GM08714 (cell line): ENCODE measurements around the gene PLK1.
A peak's percentile ranks its signal among the peaks of the same experiment; 100 is the strongest.

Experiments used
- H3K4me3 ChIP-seq: fragments of 200-500 bp; sonication (Bioruptor generic); 2 replicates; pipeline ENCODE4 v1.5.1; 2014; ENCODE audit warnings: mild to moderate bottlenecking, low read length, inconsistent platforms
- ZNF274 ChIP-seq: IDR thresholded peaks from 2 replicates; pipeline ENCODE4 v1.6.1; 2012; ENCODE audit warnings: mild to moderate bottlenecking, low read depth, low read length

Gene PLK1

DNA sequence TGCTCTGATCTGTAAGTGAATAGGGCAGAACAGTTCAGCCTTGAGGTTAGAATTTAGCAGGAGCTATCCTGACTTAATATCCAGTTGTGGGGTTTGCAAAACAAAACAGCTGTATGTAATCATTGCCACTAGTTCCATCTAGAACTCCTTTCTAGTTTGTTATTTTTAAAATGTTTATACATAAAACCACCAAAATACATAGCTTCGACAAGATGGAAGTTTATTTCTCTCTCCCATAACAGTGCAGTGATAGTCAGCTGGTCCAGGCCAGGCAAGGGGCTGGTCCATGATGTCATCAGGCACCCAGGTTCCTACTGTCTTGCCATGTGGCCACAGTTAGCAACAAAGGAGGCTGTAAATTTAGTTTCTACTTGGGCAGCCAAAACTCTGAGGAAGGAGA lies 10.5 kb upstream of the PLK1 start:
- H3K4me3 ChIP-seq, result no peak overlapping the region
- TF ChIP-seq ZNF274, result no peak

DNA sequence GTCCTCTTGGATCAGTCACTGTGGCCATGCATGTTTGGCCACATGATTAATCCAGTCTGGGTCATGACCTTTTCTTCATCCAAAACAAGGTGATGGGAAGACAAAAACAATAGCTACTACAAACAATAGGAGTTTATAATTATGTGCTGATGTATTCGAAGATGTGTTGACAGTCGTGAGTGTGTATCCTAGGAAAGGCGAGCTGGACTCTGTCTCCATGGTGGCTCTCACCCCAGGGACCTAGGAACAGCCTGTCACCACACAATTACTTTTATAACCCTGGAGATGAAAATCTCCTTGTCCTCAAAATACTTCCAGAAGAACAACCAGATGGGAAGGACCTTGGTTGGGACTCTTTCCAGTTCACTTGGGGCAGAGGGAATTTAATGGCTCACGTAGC lies 9.8 kb upstream of the PLK1 start:
- H3K4me3 ChIP-seq, result no peak overlapping the region
- TF ChIP-seq ZNF274, result no peak

DNA sequence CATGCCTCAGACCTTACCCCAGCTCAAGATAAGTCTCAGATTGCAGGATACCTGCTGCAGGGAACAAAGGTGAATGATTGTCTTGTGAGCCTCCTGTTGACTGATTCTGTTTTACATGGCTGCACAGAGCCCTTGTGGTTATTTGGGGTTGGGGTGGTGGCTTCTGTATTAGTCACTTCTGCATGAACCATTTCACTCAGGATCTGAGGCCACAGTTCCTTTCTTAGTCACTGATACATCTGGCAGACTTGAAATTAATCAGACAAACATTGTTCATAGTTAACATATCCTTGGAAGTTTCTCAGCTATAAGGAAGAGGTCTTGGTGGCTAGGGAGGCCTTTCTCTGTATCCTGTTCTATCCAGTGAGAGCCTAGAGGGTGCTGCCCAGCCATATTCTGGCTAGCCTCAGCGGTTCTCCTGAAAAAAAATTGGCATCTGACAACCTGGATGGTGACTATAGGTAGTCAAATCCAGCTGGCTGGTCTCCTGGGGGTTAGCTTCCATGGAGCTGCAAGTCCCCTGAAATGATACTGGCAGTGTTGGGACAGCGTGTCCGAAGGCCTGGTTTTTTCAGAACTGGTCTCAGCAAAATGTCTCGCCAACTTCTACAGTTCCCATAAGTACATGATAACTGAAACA lies 8.4 kb upstream of the PLK1 start:
- TF ChIP-seq ZNF274, result no peak
- H3K4me3 ChIP-seq, result no peak overlapping the region; the same call in 1 of the 2 replicates

DNA sequence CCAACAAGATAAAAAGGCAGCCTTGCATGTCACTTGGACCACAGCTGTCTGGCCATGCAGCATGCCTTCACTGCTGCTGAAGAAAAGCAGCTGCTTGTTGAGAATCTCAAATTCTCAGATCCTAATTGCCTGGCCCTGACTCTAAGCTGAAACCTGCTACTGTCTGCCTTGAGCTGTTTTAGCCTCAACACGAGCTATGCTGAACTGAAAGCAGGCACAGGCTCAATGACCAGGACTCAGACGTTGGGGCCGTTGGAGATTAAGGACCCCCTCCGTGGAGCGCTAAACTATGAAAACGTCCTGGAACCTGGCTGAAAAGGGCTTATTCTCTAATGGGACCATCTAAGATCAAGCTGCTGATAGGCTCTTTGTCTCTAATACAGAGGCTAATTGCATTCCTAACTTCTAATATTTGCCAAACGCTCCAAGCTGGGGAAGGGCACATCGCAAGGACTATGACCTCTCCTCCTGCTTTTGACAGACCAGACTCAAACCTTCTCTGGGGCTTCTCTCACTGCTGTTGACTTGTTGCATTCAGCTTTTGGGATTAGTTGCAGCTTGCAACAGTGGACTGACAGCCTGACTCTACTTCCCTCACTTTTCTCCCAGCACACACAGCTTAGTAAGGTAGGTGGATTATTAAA lies 4.6 kb upstream of the PLK1 start:
- no peak for TF ChIP-seq ZNF274
- H3K4me3 ChIP-seq, result no peak overlapping the region

DNA sequence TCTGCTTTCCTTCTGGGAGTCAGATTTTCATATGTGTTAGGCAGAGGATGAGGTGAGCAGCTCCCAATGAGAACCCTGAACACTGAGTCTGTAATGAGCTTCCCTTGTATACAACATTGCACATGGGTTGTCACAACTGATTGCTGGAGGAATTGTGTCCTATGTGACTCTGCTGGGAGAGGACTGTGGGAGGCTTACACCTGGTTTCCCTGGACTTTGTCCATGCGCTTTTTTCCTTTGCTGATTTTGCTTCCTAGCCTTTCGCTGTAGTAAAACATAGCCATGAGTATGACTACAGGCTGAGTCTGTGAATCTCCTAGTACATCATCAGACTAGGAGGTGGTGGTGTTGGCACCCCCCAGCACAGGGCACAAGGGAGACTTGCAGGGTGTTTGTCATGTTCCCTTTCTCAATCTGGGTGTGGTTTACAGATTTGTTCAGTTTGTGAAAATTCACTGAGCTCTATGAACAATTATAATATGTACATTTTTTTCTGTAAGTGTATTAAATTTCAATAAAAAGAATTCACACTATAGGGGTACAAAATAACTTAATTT lies 1.7 kb upstream of the PLK1 start:
- no peak overlapping the region for H3K4me3 ChIP-seq
- TF ChIP-seq ZNF274, result no peak

DNA sequence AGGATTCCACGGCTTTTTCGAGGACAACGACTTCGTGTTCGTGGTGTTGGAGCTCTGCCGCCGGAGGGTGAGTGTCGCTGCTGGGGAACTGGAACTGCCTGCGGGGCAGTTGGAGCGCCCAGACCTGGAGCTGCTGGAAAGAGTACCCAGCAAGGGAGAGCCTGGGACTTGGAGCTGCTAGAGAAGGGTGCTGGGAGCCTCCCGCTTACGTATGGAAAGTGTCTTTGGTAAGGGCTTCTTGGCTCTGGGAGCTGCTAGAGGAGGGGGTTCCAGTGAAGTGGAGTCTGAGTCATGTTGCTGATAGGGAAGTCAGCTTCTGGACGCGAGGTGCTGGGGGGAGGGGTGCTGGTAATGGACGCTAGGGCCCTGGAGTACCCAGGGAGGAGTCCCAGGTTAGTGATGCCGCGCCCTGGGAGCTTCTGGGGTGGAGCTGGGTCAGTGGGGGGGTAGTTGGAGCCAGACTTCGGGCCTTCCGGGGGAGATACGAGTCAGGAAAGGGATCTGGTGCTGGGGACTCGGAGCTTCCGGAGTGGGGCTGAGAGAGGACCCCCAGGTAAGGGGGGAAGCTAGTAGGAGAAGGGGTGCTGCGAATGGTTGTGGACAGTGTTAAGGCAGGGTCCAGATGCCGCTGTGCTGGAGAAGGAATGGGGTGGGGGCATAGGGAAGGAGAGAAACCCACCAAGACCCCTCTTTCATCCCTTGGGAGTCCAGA lies 741 bp downstream of the PLK1 start:
- no peak for TF ChIP-seq ZNF274
- H3K4me3 ChIP-seq, result peak overlapping the region; percentile 74

DNA sequence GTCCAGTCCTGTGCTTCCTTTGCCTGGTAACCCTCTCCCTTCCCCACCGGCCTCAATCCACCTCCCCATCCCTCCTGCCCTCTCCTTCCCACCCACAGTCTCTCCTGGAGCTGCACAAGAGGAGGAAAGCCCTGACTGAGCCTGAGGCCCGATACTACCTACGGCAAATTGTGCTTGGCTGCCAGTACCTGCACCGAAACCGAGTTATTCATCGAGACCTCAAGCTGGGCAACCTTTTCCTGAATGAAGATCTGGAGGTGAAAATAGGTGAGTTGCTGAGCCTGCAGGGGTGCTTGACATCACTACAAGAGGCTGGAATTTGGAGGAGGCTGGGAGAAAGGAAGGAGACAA lies 1.3 kb downstream of the PLK1 start:
- H3K4me3 ChIP-seq, result peak overlapping the region; percentile 74
- TF ChIP-seq ZNF274, result no peak

DNA sequence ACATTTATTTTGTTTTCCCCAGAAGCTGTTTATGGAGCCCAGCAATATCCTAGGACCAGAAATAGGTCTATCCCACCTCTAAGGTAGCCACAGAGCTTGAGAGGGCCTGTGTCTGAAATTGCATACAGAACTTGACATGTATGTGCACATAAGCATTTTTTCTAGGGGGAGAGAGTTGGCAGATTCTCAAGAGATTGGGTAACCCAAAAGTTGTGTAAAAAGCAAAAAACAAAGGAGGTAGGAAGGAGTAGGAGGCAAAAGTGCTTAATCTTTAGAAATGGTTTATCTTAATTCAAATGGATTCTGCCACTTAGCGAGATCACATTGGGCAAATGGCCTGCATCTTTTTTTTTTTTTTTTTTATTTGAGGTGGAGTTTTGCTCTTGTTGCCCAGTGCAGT lies 3.5 kb downstream of the PLK1 start:
- no peak overlapping the region for H3K4me3 ChIP-seq

DNA sequence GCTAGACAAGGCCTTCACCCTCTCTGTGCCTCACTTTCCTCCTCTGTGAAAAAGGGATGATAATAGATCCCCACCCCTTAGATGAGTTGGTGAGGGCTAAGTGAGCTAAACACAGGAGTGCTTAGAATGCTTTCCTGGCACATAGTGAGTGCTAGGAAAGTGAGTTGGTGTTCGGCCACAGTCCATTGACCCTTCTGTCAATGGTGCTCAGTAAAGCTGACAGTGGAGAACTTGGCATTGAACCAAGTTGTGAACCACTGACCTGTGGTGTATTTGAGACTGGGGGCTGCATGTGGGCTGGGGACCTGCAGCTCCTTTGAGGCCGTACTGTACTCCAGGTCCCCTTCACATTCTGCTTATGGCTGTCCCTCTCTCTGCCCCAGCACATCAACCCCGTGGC lies 4.8 kb downstream of the PLK1 start:
- H3K4me3 ChIP-seq, result no peak overlapping the region
- no peak for TF ChIP-seq ZNF274

More for the DNA sequence above, 3.5 kb downstream of the PLK1 start:
- TF ChIP-seq ZNF274, result no peak

DNA sequence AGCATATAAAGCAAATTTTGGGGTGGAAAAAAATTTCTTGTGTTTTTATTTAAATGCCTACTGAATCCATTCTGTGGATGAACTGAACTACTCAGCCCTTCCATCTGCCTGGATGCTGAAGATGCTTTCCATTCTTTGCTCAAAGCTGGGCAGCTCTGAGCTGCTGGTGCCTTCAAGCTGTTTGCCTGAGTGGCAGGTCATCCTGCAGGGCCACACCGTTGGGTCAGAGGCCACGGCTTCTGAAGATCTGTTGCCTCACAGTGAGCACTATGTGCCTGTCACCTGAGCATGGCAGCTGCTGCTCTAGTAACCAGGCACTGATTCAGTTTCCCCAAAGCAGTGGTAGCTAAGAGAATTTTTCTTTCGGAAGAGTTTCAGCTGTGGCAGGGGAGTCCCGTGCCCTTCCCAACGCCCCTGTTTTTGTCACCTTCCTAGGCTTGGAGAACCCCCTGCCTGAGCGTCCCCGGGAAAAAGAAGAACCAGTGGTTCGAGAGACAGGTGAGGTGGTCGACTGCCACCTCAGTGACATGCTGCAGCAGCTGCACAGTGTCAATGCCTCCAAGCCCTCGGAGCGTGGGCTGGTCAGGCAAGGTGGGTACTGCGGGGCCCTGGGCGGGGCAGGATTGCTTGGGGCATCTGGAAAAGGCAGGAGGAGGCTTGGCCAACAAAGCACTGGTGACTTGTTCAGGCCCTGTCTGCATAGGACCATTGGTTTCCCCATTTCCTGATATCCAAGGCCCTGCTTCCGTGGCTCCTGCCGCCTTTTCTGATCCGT lies 8.5 kb downstream of the PLK1 start:
- no peak for TF ChIP-seq ZNF274
- H3K4me3 ChIP-seq, result no peak overlapping the region

DNA sequence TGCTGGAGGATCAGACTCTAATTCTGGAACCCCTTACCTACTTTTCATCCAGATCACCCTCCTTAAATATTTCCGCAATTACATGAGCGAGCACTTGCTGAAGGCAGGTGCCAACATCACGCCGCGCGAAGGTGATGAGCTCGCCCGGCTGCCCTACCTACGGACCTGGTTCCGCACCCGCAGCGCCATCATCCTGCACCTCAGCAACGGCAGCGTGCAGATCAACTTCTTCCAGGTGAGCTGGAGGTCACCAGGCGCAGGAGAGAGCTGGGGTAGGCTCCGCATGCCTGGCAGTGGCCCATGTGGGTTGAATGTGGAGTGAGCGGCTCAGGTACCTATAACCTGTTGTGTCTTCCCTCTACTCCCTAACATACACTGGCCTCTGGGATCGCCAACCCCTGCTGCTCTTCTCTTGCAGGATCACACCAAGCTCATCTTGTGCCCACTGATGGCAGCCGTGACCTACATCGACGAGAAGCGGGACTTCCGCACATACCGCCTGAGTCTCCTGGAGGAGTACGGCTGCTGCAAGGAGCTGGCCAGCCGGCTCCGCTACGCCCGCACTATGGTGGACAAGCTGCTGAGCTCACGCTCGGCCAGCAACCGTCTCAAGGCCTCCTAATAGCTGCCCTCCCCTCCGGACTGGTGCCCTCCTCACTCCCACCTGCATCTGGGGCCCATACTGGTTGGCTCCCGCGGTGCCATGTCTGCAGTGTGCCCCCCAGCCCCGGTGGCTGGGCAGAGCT lies 10.9 kb downstream of the PLK1 start:
- H3K4me3 ChIP-seq, result no peak overlapping the region
- TF ChIP-seq ZNF274, result no peak

DNA sequence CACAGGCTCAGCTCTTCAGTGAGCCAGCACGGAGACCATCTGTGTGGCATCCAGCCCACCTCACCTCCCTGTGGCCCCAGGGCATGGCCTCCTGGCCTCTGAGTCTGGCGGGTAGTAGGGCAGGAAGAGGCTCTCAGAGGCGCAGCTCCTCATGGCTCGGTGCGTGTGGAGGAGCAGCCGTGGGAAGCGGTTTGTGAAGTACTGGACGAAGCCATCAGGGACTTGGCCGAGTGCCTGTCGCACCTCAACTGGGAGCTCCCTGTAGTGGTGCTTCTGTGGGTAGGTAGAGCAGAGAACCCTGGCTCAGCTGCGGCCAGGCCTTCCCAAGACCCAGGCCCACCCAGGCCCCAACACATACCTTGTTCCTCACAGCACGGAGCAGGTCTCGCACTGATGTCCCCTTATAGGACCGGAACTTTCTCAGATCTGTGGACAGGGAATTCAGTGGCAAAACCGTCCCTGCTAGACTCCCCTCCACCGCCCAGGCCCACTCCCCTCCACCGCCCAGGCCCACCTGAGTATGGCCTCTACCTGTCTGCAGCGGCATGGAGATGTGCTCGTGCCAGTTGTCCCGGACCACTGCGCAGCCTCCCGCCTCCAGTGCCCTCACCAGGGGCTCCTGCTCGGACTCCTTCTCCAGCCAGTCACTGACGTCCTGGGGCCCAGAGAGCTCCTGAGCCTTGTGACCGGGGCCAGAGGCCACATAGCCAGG lies 12.2 kb downstream of the PLK1 start:
- no peak overlapping the region for H3K4me3 ChIP-seq
- no peak for TF ChIP-seq ZNF274
